OCI-LY7 (cell line): ENCODE measurements around the gene MEGF6.

Source experiments
- CTCF ChIP-seq: fragments of 200-600 bp; sonication (generic); conservative IDR thresholded peaks from 2 replicates; pipeline ENCODE4 v1.5.1; 2014; ENCODE audit warnings: mild to moderate bottlenecking, antibody characterized with exemption, low read length, moderate library complexity, mixed read lengths
- EZH2phosphoT487 ChIP-seq: fragments of 200-600 bp; sonication (generic); IDR thresholded peaks from 2 replicates; pipeline ENCODE4 v1.6.1; 2018; ENCODE audit warnings: low read depth, borderline replicate concordance, mild to moderate bottlenecking, mixed run types, antibody characterized with exemption, low read length, moderate library complexity, mixed read lengths

- 0 out of 2 replicates have a peak, but pooled peaks have one; percentile 23 for TF ChIP-seq CTCF
- TF ChIP-seq EZH2phosphoT487, result no peak
Measured at GRCh38 chr1:3524556-3525203, 86.6 kb downstream of the MEGF6 start.
